SH-SY5Y (cell line): ENCODE measurements around the gene COL20A1.

ENCODE experiments used
- GATA2 ChIP-seq: IDR thresholded peaks from 2 replicates; pipeline ENCODE4 v1.6.1; 2011; ENCODE audit warnings: mild to moderate bottlenecking, low read depth, low read length
- GATA3 ChIP-seq: IDR thresholded peaks from 2 replicates; pipeline ENCODE4 v1.6.1; 2011; ENCODE audit warnings: low read depth, mild to moderate bottlenecking, low read length, moderate library complexity

COL20A1 gene

GRCh38 chr20:63311186-63311832, 18.3 kb downstream of the COL20A1 start:
- TF ChIP-seq GATA3 (no peak), GATA2 (no peak)

GRCh38 chr20:63311833-63312243, 18.9 kb downstream of the COL20A1 start:
- no peak for TF ChIP-seq GATA3
- no peak for TF ChIP-seq GATA2

- TF ChIP-seq GATA2 (no peak), GATA3 (no peak)
Measured at GRCh38 chr20:63312273-63312672, 19.3 kb downstream of the COL20A1 start.

- no peak for TF ChIP-seq GATA3
- TF ChIP-seq GATA2, result no peak
Measured at GRCh38 chr20:63312690-63313348, 19.8 kb downstream of the COL20A1 start.

- TF ChIP-seq GATA3 (no peak), GATA2 (no peak)
Measured at GRCh38 chr20:63313349-63314014, 20.5 kb downstream of the COL20A1 start.

- TF ChIP-seq GATA3 (no peak), GATA2 (no peak)
Measured at GRCh38 chr20:63314015-63314471, 21.1 kb downstream of the COL20A1 start.

GRCh38 chr20:63314566-63315239, 21.7 kb downstream of the COL20A1 start:
- TF ChIP-seq GATA3 (no peak), GATA2 (no peak)

GRCh38 chr20:63315240-63315689, 22.3 kb downstream of the COL20A1 start:
- TF ChIP-seq GATA2 (no peak), GATA3 (no peak)

GRCh38 chr20:63315731-63316491, 22.9 kb downstream of the COL20A1 start:
- no peak for TF ChIP-seq GATA3
- TF ChIP-seq GATA2, result no peak

GRCh38 chr20:63316502-63316921, 23.5 kb downstream of the COL20A1 start:
- no peak for TF ChIP-seq GATA3
- TF ChIP-seq GATA2, result no peak

- TF ChIP-seq GATA3 (no peak), GATA2 (no peak)
Measured at GRCh38 chr20:63317061-63317460, 24.1 kb downstream of the COL20A1 start.

GRCh38 chr20:63317601-63318291, 24.8 kb downstream of the COL20A1 start:
- no peak for TF ChIP-seq GATA2
- TF ChIP-seq GATA3, result no peak
